HEK293T (cell line): ENCODE data around the gene C1orf105.

Experiments used
- BHLHE40 ChIP-seq: fragments of 450-650 bp; IDR thresholded peaks from 2 replicates; pipeline ENCODE4 v1.6.1; 2016; ENCODE audit warnings: mild to moderate bottlenecking, moderate library complexity, borderline replicate concordance
- CTBP1 ChIP-seq: fragments of 450-650 bp; IDR thresholded peaks from 2 replicates; pipeline ENCODE4 v1.6.1; 2016; ENCODE audit warnings: borderline replicate concordance
- ELF4 ChIP-seq: fragments of 450-650 bp; IDR thresholded peaks from 2 replicates; pipeline ENCODE4 v1.6.1; 2017; ENCODE audit warnings: antibody characterized with exemption
- FOXA1 ChIP-seq: fragments of 450-650 bp; IDR thresholded peaks from 2 replicates; pipeline ENCODE4 v1.6.1; 2016; ENCODE audit warnings: mild to moderate bottlenecking
- FOXK2 ChIP-seq: fragments of 450-650 bp; IDR thresholded peaks from 2 replicates; pipeline ENCODE4 v1.6.1; 2016; ENCODE audit warnings: mild to moderate bottlenecking
- FOXM1 ChIP-seq: fragments of 450-650 bp; IDR thresholded peaks from 2 replicates; pipeline ENCODE4 v1.6.1; 2017; ENCODE audit warnings: mild to moderate bottlenecking, borderline replicate concordance
- HDGF ChIP-seq: fragments of 450-650 bp; IDR thresholded peaks from 2 replicates; pipeline ENCODE4 v1.6.1; 2017; ENCODE audit warnings: antibody characterized with exemption, borderline replicate concordance
- LEF1 ChIP-seq: fragments of 450-650 bp; IDR thresholded peaks from 2 replicates; pipeline ENCODE4 v1.6.1; 2017; ENCODE audit warnings: mild to moderate bottlenecking, borderline replicate concordance
- PKNOX1 ChIP-seq: fragments of 450-650 bp; IDR thresholded peaks from 2 replicates; pipeline ENCODE4 v1.6.1; 2016
- SP1 ChIP-seq: fragments of 450-650 bp; IDR thresholded peaks from 2 replicates; pipeline ENCODE4 v1.6.1; 2017
- SUZ12 ChIP-seq: fragments of 450-650 bp; IDR thresholded peaks from 2 replicates; pipeline ENCODE4 v1.6.1; 2016; ENCODE audit warnings: mild to moderate bottlenecking
- TARDBP ChIP-seq: fragments of 450-650 bp; IDR thresholded peaks from 2 replicates; pipeline ENCODE4 v1.6.1; 2016
- ZNF384 ChIP-seq: fragments of 450-650 bp; IDR thresholded peaks from 2 replicates; pipeline ENCODE4 v1.6.1; 2016

GRCh38 chr1:172473302-172473701 is 52.8 kb downstream of the C1orf105 start:
- TF ChIP-seq FOXM1 (no peak), ELF4 (no peak), PKNOX1 (no peak), CTBP1 (no peak), FOXA1 (no peak), TARDBP (no peak), SP1 (no peak), HDGF (no peak), BHLHE40 (no peak), ZNF384 (no peak), SUZ12 (no peak), FOXK2 (no peak), LEF1 (no peak)
